ENCODE measurements around the gene FBF1.

The FBF1 gene

DNA sequence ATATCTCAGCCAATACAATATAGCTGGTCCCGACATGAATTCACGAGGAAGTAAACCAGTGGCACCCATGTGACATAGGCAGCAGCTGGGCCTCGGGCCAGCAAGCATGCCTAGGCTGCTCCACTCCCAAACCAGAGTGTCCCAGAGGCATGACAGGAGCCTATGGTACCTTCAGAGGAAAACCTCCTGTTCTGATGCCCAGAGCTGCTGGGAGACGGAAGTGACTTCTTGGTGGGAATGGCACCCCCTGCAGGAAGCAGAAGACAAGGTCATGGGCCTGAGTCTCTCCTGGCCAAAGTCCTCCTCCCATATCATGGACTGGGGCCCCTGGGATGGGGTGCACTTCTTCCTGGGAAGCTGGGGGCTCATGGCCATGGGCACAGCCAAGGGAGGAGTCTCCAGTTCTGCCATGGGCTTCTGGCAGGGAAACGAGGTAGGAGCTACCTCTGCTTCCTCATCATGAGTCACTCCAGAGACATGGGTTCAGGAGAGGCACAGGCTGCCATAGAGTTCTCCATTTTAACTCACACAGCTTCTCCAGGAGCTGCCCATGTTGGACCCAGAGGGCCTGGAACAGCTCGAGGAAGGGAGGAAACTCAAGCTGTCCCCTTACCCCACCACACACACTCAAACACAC lies 13.4 kb downstream of the FBF1 start:
- no peaks in the 10 kb centered on the region for H3K27me3 ChIP-seq (ENCODE audit: insufficient read depth, low read depth, severe bottlenecking)
- no peak overlapping the region for H3K4me3 ChIP-seq (ENCODE audit: low read depth, low read length)
- H3K36me3 ChIP-seq: peaks cover 23% of the 10 kb centered on the region
- no peaks in the 10 kb centered on the region for H3K9me3 ChIP-seq (ENCODE audit: severe bottlenecking)
- DNase-seq: peak; percentile 80
- H3K27ac ChIP-seq: no peak overlapping the region
- TF ChIP-seq, protein P1, sequence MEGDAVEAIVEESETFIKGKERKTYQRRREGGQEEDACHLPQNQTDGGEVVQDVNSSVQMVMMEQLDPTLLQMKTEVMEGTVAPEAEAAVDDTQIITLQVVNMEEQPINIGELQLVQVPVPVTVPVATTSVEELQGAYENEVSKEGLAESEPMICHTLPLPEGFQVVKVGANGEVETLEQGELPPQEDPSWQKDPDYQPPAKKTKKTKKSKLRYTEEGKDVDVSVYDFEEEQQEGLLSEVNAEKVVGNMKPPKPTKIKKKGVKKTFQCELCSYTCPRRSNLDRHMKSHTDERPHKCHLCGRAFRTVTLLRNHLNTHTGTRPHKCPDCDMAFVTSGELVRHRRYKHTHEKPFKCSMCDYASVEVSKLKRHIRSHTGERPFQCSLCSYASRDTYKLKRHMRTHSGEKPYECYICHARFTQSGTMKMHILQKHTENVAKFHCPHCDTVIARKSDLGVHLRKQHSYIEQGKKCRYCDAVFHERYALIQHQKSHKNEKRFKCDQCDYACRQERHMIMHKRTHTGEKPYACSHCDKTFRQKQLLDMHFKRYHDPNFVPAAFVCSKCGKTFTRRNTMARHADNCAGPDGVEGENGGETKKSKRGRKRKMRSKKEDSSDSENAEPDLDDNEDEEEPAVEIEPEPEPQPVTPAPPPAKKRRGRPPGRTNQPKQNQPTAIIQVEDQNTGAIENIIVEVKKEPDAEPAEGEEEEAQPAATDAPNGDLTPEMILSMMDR (IDR thresholded peaks at IDR 0.05; ENCODE audit: low read depth, low read length): peak; percentile 84

DNA sequence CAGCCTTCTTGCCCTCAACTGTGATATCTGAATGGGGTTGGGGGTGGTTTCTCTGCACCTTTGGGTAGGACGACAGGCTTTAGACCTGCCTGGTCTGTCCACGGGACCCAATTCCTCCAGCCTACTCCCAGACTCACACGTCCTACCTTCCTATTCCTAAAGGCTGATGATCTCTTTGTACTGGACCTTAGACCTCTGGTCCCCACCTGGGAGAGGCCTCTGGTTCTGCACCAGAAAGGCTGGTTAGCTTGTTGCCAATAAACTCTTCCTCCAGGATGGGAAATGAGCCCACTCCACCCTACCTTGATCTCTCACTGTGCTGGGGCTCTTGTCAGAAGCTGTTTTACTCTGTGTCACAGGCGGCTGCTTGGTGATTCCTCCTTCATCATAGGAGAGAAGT lies 14.4 kb downstream of the FBF1 start:
- Histone ChIP-seq H3K4me3 (ENCODE audit: low read depth, low read length) (no peak overlapping the region), H3K27me3 (ENCODE audit: insufficient read depth, low read depth, severe bottlenecking) (no peaks in the 10 kb centered on the region), H3K27ac (no peak overlapping the region), H3K9me3 (ENCODE audit: severe bottlenecking) (no peaks in the 10 kb centered on the region), H3K36me3 (peaks cover 25% of the 10 kb centered on the region)
- TF ChIP-seq, protein P1 (IDR thresholded peaks at IDR 0.05; ENCODE audit: low read depth, low read length): no peak
- no peak for DNase-seq

DNA sequence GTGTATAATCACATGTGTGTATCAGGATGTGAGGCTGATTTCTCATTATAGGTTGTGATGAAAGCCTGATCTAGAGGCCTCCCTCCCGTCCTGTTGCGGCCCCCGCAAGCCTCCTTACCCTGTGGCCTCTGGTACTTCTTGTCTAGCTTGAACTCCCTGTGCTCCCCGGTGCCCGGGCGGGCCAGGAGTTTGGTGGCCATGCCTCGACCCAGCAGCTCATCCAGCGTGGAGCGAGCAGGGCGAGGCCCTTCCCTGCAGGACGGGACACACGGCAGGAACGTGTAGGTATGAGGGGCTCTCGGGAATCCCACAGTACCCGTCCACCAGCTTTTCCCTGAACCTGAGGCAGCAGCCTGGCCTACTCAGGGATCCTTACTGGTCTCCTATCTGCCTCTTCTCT lies 14.9 kb downstream of the FBF1 start:
- Histone ChIP-seq H3K27me3 (ENCODE audit: insufficient read depth, low read depth, severe bottlenecking) (no peaks in the 10 kb centered on the region), H3K36me3 (peaks cover 28% of the 10 kb centered on the region), H3K4me3 (ENCODE audit: low read depth, low read length) (no peak overlapping the region), H3K9me3 (ENCODE audit: severe bottlenecking) (no peaks in the 10 kb centered on the region), H3K27ac (no peak overlapping the region)
- TF ChIP-seq, protein P1 (IDR thresholded peaks at IDR 0.05; ENCODE audit: low read depth, low read length): no peak
- DNase-seq: no peak

GRCh38 chr17:75925103-75925502 lies 15.7 kb downstream of the FBF1 start:
- H3K4me3 ChIP-seq (ENCODE audit: low read depth, low read length): no peak overlapping the region
- TF ChIP-seq, protein P1 (IDR thresholded peaks at IDR 0.05; ENCODE audit: low read depth, low read length): no peak
- no peak overlapping the region for H3K27ac ChIP-seq
- H3K36me3 ChIP-seq: peaks cover 28% of the 10 kb centered on the region
- DNase-seq: no peak
- no peaks in the 10 kb centered on the region for H3K27me3 ChIP-seq (ENCODE audit: insufficient read depth, low read depth, severe bottlenecking)
- H3K9me3 ChIP-seq (ENCODE audit: severe bottlenecking): no peaks in the 10 kb centered on the region

- TF ChIP-seq, protein P1 (IDR thresholded peaks at IDR 0.05; ENCODE audit: low read depth, low read length): no peak
- Histone ChIP-seq H3K36me3 (peaks cover 28% of the 10 kb centered on the region), H3K27ac (no peak overlapping the region), H3K4me3 (ENCODE audit: low read depth, low read length) (no peak overlapping the region), H3K9me3 (ENCODE audit: severe bottlenecking) (no peaks in the 10 kb centered on the region), H3K27me3 (ENCODE audit: insufficient read depth, low read depth, severe bottlenecking) (no peaks in the 10 kb centered on the region)
- no peak for DNase-seq
Observed at GRCh38 chr17:75922963-75923874, 17.6 kb downstream of the FBF1 start.

Data from WERI-Rb-1 (cell line).